ENCODE results near the gene BPNT1. TPM values are rescaled to one million over a fixed set of nuclear protein-coding genes. Genes with fewer than 3 reads are reported as not detected.
A peak's percentile ranks its signal among the peaks of the same experiment; 100 is the strongest.
"Not testable (repeated sequence)": the region's sequence is repeated elsewhere in the genome, so short reads cannot be mapped to it uniquely, and the experiment has no call there.

Gene BPNT1
- total RNA-seq, 1 donor from 2014 or later = 22.8 TPM

DNA sequence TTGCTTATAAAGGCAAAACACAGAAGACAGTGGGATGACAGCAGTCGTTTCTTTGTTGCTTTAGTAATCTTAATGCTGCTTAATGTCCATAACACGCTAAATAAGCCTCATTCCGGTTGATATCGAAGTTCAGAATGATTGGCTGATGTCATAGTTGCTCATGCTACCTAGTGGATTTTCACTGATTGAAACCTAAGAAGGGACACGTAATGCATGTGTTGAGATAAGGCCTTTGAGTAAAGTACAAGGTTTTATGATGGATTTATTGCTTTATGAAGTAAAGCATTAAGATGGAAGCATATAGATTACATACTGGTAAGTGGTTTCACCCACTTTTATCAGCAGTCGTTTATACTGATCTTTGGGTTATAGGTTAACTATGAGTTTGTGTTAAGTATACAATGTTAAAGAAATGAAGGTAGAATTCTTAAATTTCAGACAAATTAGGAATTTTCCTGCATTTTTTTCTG, 29.5 kb upstream of the BPNT1 start:
- Mint-ChIP-seq H3K36me3 (ENCODE audit: low read depth) (peaks cover 46% of the 10 kb centered on the region), H3K27ac (no peak overlapping the region), H3K4me3 (no peak overlapping the region), H3K9me3 (no peaks in the 10 kb centered on the region), H3K4me1 (peaks cover under 1% of the 10 kb centered on the region), H3K27me3 (no peaks in the 10 kb centered on the region)
- TF ChIP-seq, protein P1, sequence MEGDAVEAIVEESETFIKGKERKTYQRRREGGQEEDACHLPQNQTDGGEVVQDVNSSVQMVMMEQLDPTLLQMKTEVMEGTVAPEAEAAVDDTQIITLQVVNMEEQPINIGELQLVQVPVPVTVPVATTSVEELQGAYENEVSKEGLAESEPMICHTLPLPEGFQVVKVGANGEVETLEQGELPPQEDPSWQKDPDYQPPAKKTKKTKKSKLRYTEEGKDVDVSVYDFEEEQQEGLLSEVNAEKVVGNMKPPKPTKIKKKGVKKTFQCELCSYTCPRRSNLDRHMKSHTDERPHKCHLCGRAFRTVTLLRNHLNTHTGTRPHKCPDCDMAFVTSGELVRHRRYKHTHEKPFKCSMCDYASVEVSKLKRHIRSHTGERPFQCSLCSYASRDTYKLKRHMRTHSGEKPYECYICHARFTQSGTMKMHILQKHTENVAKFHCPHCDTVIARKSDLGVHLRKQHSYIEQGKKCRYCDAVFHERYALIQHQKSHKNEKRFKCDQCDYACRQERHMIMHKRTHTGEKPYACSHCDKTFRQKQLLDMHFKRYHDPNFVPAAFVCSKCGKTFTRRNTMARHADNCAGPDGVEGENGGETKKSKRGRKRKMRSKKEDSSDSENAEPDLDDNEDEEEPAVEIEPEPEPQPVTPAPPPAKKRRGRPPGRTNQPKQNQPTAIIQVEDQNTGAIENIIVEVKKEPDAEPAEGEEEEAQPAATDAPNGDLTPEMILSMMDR (IDR thresholded peaks at IDR 0.05) = no peak
- DNase-seq = no peak
- ATAC-seq (ENCODE audit: low read depth) = no peak
- ChIA-PET CTCF (no interaction called here), POLR2A (no interaction called here)
- intact Hi-C loops (cut with micrococcal nuclease) = no loop called here

DNA sequence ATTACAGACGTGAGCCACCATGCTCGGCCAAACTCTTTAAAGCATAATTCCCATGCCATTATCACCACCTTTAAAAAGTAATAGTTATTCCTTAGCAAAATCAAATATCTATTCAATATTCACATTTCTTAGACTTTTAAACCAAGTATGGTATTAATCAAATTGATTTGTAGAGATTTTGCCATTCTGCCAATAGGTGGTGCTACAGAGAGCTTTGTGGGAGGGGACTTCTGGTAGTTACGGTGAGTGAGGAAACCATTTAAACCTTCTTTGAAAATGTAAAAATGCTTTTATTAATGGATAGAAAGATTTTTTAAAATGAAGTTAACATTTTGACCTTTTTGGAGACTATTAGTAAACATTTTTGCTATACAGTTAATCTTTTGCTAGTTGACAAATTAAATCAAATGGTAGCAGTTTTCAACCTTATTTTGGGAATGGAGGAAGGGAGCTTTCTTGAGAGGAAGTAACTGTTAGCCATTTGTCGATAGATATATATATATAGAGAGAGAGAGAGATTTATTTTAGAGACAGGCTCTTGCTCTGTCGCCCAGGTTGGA, 23.6 kb upstream of the BPNT1 start:
- CTCF ChIA-PET = interaction anchor here (0.8 to 1.9 kb wide), 8 partner anchors 8 to 620 kb away, joined by 3 to 5 read pairs (median 3); partner anchors contain the start of gene BPNT1
- H3K27ac Mint-ChIP-seq = no peak overlapping the region
- peaks cover 6% of the 10 kb centered on the region for H3K4me1 Mint-ChIP-seq
- intact Hi-C loops (cut with micrococcal nuclease) = loop anchor here (1.0 kb wide), 2 partner anchors 122 to 663 kb away; no protein-coding TSS in a partner anchor
- H3K4me3 Mint-ChIP-seq = peak overlapping the region; percentile 25
- peak; percentile 71 for ATAC-seq (ENCODE audit: low read depth)
- POLR2A ChIA-PET = interaction anchor here (1.2 kb wide), 1 partner anchor 24 kb away, joined by 3 read pairs; the partner anchor contains the start of gene BPNT1
- DNase-seq = no peak
- no peaks in the 10 kb centered on the region for H3K27me3 Mint-ChIP-seq
- H3K36me3 Mint-ChIP-seq (ENCODE audit: low read depth) = peaks cover 69% of the 10 kb centered on the region
- TF ChIP-seq, protein P1 (IDR thresholded peaks at IDR 0.05) = no peak
- H3K9me3 Mint-ChIP-seq = no peaks in the 10 kb centered on the region

- H3K27ac Mint-ChIP-seq; DNase-seq; ATAC-seq (ENCODE audit: low read depth); H3K4me1 Mint-ChIP-seq; H3K27me3 Mint-ChIP-seq; intact Hi-C loops (cut with micrococcal nuclease); H3K9me3 Mint-ChIP-seq; H3K4me3 Mint-ChIP-seq: not testable (repeated sequence)
- ChIA-PET POLR2A (interaction anchor here (0.7 to 1.2 kb wide), 2 partner anchors 23 to 256 kb away, joined by 3 to 4 read pairs; partner anchors contain the start of gene BPNT1), CTCF (interaction anchor here (0.9 to 1.9 kb wide), 7 partner anchors 11 to 621 kb away, joined by 3 to 5 read pairs (median 3); partner anchors contain the start of gene BPNT1)
- peaks cover 68% of the 10 kb centered on the region for H3K36me3 Mint-ChIP-seq (ENCODE audit: low read depth)
These were observed 23.0 kb upstream of the BPNT1 start for GRCh38 chr1:220112600-220112999.

- POLR2A ChIA-PET; H3K27me3 Mint-ChIP-seq; H3K27ac Mint-ChIP-seq; CTCF ChIA-PET; H3K4me1 Mint-ChIP-seq; ATAC-seq (ENCODE audit: low read depth); H3K4me3 Mint-ChIP-seq; intact Hi-C loops (cut with micrococcal nuclease); DNase-seq; H3K9me3 Mint-ChIP-seq: not testable (repeated sequence)
- peaks cover 72% of the 10 kb centered on the region for H3K36me3 Mint-ChIP-seq (ENCODE audit: low read depth)
These were observed 20.9 kb upstream of the BPNT1 start for GRCh38 chr1:220110473-220110872.

GRCh38 chr1:220099826-220100225, 10.2 kb upstream of the BPNT1 start:
- Mint-ChIP-seq H3K27ac (no peak overlapping the region), H3K4me3 (no peak overlapping the region), H3K36me3 (ENCODE audit: low read depth) (peaks cover 53% of the 10 kb centered on the region), H3K4me1 (peaks cover 14% of the 10 kb centered on the region), H3K27me3 (no peaks in the 10 kb centered on the region), H3K9me3 (no peaks in the 10 kb centered on the region)
- intact Hi-C loops (cut with micrococcal nuclease) = loop anchor here (2.0 kb wide), 1 partner anchor 13 kb away; no protein-coding TSS in a partner anchor
- ChIA-PET CTCF (interaction anchor here (1.2 kb wide), 1 partner anchor 13 kb away, joined by 3 read pairs; no protein-coding TSS in a partner anchor), POLR2A (no interaction called here)
- DNase-seq (no peak), ATAC-seq (ENCODE audit: low read depth) (no peak)
- TF ChIP-seq, protein P1 (IDR thresholded peaks at IDR 0.05) = no peak
